ENCODE measurements around the gene OR8B3. TPM values are rescaled to one million over a fixed set of nuclear protein-coding genes. Genes with fewer than 3 reads are reported as not detected.

OR8B3 gene
- total and polyA plus RNA-seq, 10 of the 15 experiments (the other 5 are each of a cell fraction or from before 2014, with no cell fraction given), result not detected

DNA sequence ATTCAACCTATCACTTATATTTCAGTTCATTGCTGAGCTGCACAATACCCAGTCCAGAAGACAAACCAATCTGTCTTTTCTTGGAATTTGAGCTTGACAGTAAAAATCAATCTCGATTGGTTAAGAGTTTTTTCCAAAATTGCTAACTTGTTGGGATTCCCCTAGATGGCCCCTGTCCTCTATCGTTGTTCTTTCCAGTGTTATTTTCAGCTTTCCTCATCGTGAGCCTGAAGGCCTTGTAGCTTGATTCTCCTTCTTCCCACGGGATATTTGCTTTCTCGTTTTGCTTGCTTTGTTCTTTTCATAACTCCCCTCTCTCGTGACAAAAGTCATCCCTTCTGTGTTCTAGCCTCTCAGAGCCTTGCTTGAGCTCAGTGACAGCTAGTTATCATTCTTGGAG lies 43.6 kb upstream of the OR8B3 start (continued):
- no peak for TF ChIP-seq KAT2A (conservative IDR thresholded peaks at IDR 0.05; ENCODE audit: control insufficient read depth, low read depth, low read length)
- no peak for TF ChIP-seq YBX1 (IDR thresholded peaks at IDR 0.05)
- TF ChIP-seq, protein P1, sequence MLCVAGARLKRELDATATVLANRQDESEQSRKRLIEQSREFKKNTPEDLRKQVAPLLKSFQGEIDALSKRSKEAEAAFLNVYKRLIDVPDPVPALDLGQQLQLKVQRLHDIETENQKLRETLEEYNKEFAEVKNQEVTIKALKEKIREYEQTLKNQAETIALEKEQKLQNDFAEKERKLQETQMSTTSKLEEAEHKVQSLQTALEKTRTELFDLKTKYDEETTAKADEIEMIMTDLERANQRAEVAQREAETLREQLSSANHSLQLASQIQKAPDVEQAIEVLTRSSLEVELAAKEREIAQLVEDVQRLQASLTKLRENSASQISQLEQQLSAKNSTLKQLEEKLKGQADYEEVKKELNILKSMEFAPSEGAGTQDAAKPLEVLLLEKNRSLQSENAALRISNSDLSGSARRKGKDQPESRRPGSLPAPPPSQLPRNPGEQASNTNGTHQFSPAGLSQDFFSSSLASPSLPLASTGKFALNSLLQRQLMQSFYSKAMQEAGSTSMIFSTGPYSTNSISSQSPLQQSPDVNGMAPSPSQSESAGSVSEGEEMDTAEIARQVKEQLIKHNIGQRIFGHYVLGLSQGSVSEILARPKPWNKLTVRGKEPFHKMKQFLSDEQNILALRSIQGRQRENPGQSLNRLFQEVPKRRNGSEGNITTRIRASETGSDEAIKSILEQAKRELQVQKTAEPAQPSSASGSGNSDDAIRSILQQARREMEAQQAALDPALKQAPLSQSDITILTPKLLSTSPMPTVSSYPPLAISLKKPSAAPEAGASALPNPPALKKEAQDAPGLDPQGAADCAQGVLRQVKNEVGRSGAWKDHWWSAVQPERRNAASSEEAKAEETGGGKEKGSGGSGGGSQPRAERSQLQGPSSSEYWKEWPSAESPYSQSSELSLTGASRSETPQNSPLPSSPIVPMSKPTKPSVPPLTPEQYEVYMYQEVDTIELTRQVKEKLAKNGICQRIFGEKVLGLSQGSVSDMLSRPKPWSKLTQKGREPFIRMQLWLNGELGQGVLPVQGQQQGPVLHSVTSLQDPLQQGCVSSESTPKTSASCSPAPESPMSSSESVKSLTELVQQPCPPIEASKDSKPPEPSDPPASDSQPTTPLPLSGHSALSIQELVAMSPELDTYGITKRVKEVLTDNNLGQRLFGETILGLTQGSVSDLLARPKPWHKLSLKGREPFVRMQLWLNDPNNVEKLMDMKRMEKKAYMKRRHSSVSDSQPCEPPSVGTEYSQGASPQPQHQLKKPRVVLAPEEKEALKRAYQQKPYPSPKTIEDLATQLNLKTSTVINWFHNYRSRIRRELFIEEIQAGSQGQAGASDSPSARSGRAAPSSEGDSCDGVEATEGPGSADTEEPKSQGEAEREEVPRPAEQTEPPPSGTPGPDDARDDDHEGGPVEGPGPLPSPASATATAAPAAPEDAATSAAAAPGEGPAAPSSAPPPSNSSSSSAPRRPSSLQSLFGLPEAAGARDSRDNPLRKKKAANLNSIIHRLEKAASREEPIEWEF (IDR thresholded peaks at IDR 0.05; ENCODE audit: insufficient replicate concordance, low read depth, low read length), result no peak
- TF ChIP-seq, protein P2, sequence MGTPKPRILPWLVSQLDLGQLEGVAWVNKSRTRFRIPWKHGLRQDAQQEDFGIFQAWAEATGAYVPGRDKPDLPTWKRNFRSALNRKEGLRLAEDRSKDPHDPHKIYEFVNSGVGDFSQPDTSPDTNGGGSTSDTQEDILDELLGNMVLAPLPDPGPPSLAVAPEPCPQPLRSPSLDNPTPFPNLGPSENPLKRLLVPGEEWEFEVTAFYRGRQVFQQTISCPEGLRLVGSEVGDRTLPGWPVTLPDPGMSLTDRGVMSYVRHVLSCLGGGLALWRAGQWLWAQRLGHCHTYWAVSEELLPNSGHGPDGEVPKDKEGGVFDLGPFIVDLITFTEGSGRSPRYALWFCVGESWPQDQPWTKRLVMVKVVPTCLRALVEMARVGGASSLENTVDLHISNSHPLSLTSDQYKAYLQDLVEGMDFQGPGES (IDR thresholded peaks at IDR 0.05), result no peak
- TF ChIP-seq EGR1 (IDR thresholded peaks at IDR 0.05; ENCODE audit: borderline replicate concordance in 1 of 2, low read depth in 2 of 2, low read length in 2 of 2), result no peak

DNA sequence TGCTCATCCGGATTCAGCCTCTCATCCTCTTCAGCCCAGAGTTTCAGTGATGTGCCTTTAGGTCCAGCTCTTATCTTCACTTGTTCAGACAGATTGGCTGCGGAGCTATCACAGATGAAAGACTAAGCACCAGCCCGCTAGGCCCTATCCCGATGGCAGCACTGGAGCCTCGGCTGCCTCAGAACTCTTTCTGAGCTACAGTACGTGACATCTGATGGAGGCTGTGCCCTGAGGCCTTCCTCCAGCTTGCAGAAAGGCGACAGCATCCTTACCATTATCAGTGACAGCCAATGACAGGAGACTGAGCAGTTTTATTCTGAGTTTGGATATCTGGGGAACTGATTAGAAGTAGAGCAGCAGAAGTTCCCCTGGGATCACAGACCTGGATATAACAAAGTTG lies 42.7 kb upstream of the OR8B3 start:
- TF ChIP-seq CBX3 (IDR thresholded peaks at IDR 0.05; ENCODE audit: borderline replicate concordance, low read depth) (no peak), SMAD5 (IDR thresholded peaks at IDR 0.05; ENCODE audit: low read depth) (no peak), JUNB (IDR thresholded peaks at IDR 0.05) (no peak)
- RAD21 ChIA-PET (ENCODE audit: unreplicated experiment), result no interaction called here
- Histone ChIP-seq H3K9me3 (replicated peaks; ENCODE audit: control insufficient read depth, insufficient read depth, low read length) (no peaks in the 10 kb centered on the region), H3K27me3 (replicated peaks in 1 of 2; ENCODE audit: control insufficient read depth in 2 of 2, insufficient read depth in 2 of 2, low read length in 1 of 2) (no peaks in the 10 kb centered on the region; a peak in 3 of 4 replicates), H3K79me2 (ENCODE audit: control insufficient read depth, insufficient read depth, low read length) (no peaks in the 10 kb centered on the region), H3K27ac (ENCODE audit: control insufficient read depth, insufficient read depth) (no peak overlapping the region), H2AFZ (ENCODE audit: control insufficient read depth, low read depth, low read length) (no peak overlapping the region), H3K36me3 (ENCODE audit: control insufficient read depth in 2 of 2, insufficient read depth in 2 of 2, low read length in 1 of 2) (no peaks in the 10 kb centered on the region), H4K20me1 (ENCODE audit: control insufficient read depth, insufficient read depth) (no peaks in the 10 kb centered on the region), H3K4me3 (no peak overlapping the region), H3K4me1 (ENCODE audit: control insufficient read depth, insufficient read depth, low read length) (no peaks in the 10 kb centered on the region), H3K9ac (ENCODE audit: control insufficient read depth, insufficient read depth, low read length) (no peak overlapping the region), H3K4me2 (ENCODE audit: control insufficient read depth, insufficient read depth) (no peak overlapping the region)
- 26% methylated on average over 7 of the region's 7 CpGs for WGBS (ENCODE audit: insufficient coverage, insufficient replicate concordance, low lambda C conversion rate, missing lambda C conversion rate)
- FAIRE-seq (no peak), ATAC-seq (no peak), DNase-seq (ENCODE audit: low read depth, low spot score) (no peak)
- intact Hi-C loops (cut with micrococcal nuclease; ENCODE audit: unreplicated experiment), result no loop called here
- CTCF ChIA-PET, result no interaction called here
- SMC1A ChIA-PET (ENCODE audit: uncharacterized antibody, unreplicated experiment), result no interaction called here
- in situ Hi-C loops (cut with MboI), result no loop called here
- no TSS peak for BruUV-seq (replicated peaks)
- POLR2A ChIA-PET, result no interaction called here

Data from GM12878 (cell line).